Fibroblast of lung (primary cell): ENCODE data around the gene TENT4A. TPM values are rescaled to one million over a fixed set of nuclear protein-coding genes. Genes with fewer than 3 reads are reported as not detected.
A peak's percentile ranks its signal among the peaks of the same experiment; 100 is the strongest.

Experiments used
- DNase-seq, 2 donors: peaks; one replicate each; pipeline versions ENCODE4 v3.0.0 to v3.0.0-alpha.2; 2010; ENCODE audit warnings: low read depth in 2 of 2
- H2AFZ ChIP-seq: 2 replicates; pipeline ENCODE4 v1.5.1; 2012; ENCODE audit warnings: low read length, control low read depth, inconsistent platforms
- H3K27ac ChIP-seq: 2 replicates; pipeline ENCODE4 v1.5.1; 2011; ENCODE audit warnings: low read length, control low read depth; ENCODE audit not compliant: insufficient read depth
- H3K27me3 ChIP-seq: 2 replicates; pipeline ENCODE4 v1.5.1; 2011; ENCODE audit warnings: mild to moderate bottlenecking, low read length; ENCODE audit not compliant: control insufficient read depth, insufficient read depth
- H3K36me3 ChIP-seq: 2 replicates; pipeline ENCODE4 v1.5.1; 2011; ENCODE audit warnings: low read length; ENCODE audit not compliant: control insufficient read depth, insufficient read depth
- H3K4me1 ChIP-seq: 2 replicates; pipeline ENCODE4 v1.5.1; 2011; ENCODE audit warnings: low read length; ENCODE audit not compliant: control insufficient read depth, insufficient read depth; ENCODE audit errors: extremely low read depth
- H3K4me2 ChIP-seq: 2 replicates; pipeline ENCODE4 v1.5.1; 2011; ENCODE audit warnings: low read length, control low read depth; ENCODE audit not compliant: insufficient read depth; ENCODE audit errors: extremely low read depth
- H3K4me3 ChIP-seq, 4 experiments: fragments of 200-600 bp in 1 of 4; sonication (generic) in 1 of 4; replicated peaks in 1 of 4; 2 replicates each; pipeline ENCODE4 v1.5.1; 2011 to 2016; ENCODE audit warnings: low read length in 4 of 4, low read depth in 3 of 4, mild to moderate bottlenecking in 3 of 4, control low read depth in 2 of 4, inconsistent platforms in 1 of 4, mixed read lengths in 1 of 4; ENCODE audit not compliant: insufficient read depth in 1 of 4; ENCODE audit errors: control extremely low read depth in 1 of 4
- H3K79me2 ChIP-seq: 2 replicates; pipeline ENCODE4 v1.5.1; 2012; ENCODE audit warnings: mild to moderate bottlenecking, low read length, inconsistent platforms; ENCODE audit not compliant: control insufficient read depth, insufficient read depth
- H3K9ac ChIP-seq: 2 replicates; pipeline ENCODE4 v1.5.1; 2011; ENCODE audit warnings: mild to moderate bottlenecking, low read length, control low read depth; ENCODE audit not compliant: insufficient read depth
- H3K9me3 ChIP-seq: 2 replicates; pipeline ENCODE4 v1.5.1; 2012; ENCODE audit warnings: low read depth, low read length; ENCODE audit not compliant: control insufficient read depth, insufficient read depth
- H4K20me1 ChIP-seq: 2 replicates; pipeline ENCODE4 v1.5.1; 2011; ENCODE audit warnings: low read length; ENCODE audit not compliant: control insufficient read depth, insufficient read depth; ENCODE audit errors: extremely low read depth
- CTCF ChIP-seq, 2 donors: IDR thresholded peaks in 1 of 2; conservative IDR thresholded peaks in 1 of 2; 1 replicate in 1 of 2; 2 replicates in 1 of 2; pipeline ENCODE4 v1.5.1; 2011 to 2012; ENCODE audit warnings: low read length in 2 of 2, control low read depth in 1 of 2, inconsistent platforms in 1 of 2, low read depth in 1 of 2, mild to moderate bottlenecking in 1 of 2
- EZH2 ChIP-seq: IDR thresholded peaks from 2 replicates; pipeline ENCODE4 v1.5.1; 2012; ENCODE audit warnings: low read length, control low read depth, mild to moderate bottlenecking; ENCODE audit errors: missing control alignments
- polyA plus RNA-seq, 2 donors: library from polyadenylated mRNA; depleted of rRNA in 1 of 2; stranded (reverse) in 1 of 2; unstranded in 1 of 2; fragments of >200 nt; gene quantifications; 2 replicates each; pipeline ENCODE4 v1.2.1, GENCODE V29; 2011 to 2012; ENCODE audit warnings: missing spikeins in 1 of 2
- total RNA-seq: library from RNA; depleted of rRNA; stranded (reverse); fragments of >200 nt; gene quantifications from 2 replicates; pipeline ENCODE4 v1.2.1, GENCODE V29; 2014

Gene TENT4A
- total and polyA plus RNA-seq, 2 donors (not counting 1 experiment from before 2014, with no cell fraction given): 3.1 to 10.4 TPM

- H3K4me3 ChIP-seq: no peak overlapping the region
- no peaks in the 10 kb centered on the region for H3K36me3 ChIP-seq
- no peaks in the 10 kb centered on the region for H4K20me1 ChIP-seq
- H3K27me3 ChIP-seq: no peaks in the 10 kb centered on the region
- no peak for DNase-seq
- no peak overlapping the region for H2AFZ ChIP-seq
- TF ChIP-seq CTCF (conservative IDR thresholded peaks at IDR 0.05 in 1 of 2, IDR thresholded peaks at IDR 0.05 in 1 of 2; ENCODE audit: low read depth in 1 of 2, low read length in 2 of 2) (no peak), EZH2 (no peak)
- no peak overlapping the region for H3K4me2 ChIP-seq
- H3K79me2 ChIP-seq: no peaks in the 10 kb centered on the region
- peaks cover 10% of the 10 kb centered on the region for H3K4me1 ChIP-seq
- no peak overlapping the region for H3K27ac ChIP-seq
- no peak overlapping the region for H3K9ac ChIP-seq
- H3K9me3 ChIP-seq: no peaks in the 10 kb centered on the region
These were observed 10.6 kb upstream of the TENT4A start for GRCh38 chr5:6702633-6703032.

GRCh38 chr5:6703806-6704205 is 9.4 kb upstream of the TENT4A start:
- Histone ChIP-seq H3K27ac (peak overlapping the region; percentile 47), H3K9ac (no peak overlapping the region), H3K79me2 (no peaks in the 10 kb centered on the region), H2AFZ (peak overlapping the region; percentile 5), H3K36me3 (no peaks in the 10 kb centered on the region), H3K4me3 (no peak overlapping the region), H3K4me2 (peak overlapping the region; percentile 16), H4K20me1 (no peaks in the 10 kb centered on the region), H3K9me3 (no peaks in the 10 kb centered on the region), H3K4me1 (peaks cover 10% of the 10 kb centered on the region), H3K27me3 (no peaks in the 10 kb centered on the region)
- TF ChIP-seq CTCF (conservative IDR thresholded peaks at IDR 0.05 in 1 of 2, IDR thresholded peaks at IDR 0.05 in 1 of 2; ENCODE audit: low read depth in 1 of 2, low read length in 2 of 2): no peak
- TF ChIP-seq EZH2: no peak
- DNase-seq: peak; percentile 28 to 69

DNA sequence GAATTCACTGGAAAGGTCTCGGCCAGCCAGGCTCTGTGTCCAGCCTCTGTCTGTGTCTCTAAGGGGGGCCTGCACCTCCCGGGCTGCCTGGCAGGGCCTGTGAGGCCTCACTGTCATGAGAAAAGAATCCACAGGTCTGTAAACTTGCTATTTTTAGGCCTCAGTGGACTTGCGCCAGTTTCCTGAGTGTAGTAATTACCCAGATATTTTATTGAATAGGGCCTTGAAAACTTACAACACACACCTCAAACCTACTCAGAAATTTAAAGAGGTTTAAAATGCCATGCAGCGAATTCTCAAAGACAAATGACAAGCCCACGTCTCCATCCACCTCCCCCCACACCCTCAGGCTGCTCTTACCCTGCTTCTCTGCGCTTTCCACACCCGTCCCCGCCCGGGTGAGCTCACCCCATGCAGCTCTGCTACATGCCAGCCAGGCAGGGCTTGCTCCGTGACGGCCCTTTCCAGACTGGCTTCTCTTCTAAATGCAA is 8.8 kb upstream of the TENT4A start:
- Histone ChIP-seq H3K27ac (peak overlapping the region; percentile 47), H4K20me1 (no peaks in the 10 kb centered on the region), H3K9ac (no peak overlapping the region), H3K4me2 (peak overlapping the region; percentile 58), H3K9me3 (no peaks in the 10 kb centered on the region), H3K4me3 (no peak overlapping the region), H3K4me1 (peaks cover 10% of the 10 kb centered on the region), H3K79me2 (no peaks in the 10 kb centered on the region), H2AFZ (peak overlapping the region; percentile 38), H3K27me3 (no peaks in the 10 kb centered on the region), H3K36me3 (no peaks in the 10 kb centered on the region)
- TF ChIP-seq EZH2 (no peak), CTCF (conservative IDR thresholded peaks at IDR 0.05 in 1 of 2, IDR thresholded peaks at IDR 0.05 in 1 of 2; ENCODE audit: low read depth in 1 of 2, low read length in 2 of 2) (no peak)
- peak; percentile 75 to 95 for DNase-seq
